Measurements from ENCODE around the gene PRKN. TPM values are rescaled to one million over a fixed set of nuclear protein-coding genes. Genes with fewer than 3 reads are reported as not detected.

Gene PRKN
- 0.15 and 0.97 TPM in 2 replicates for total RNA-seq

GRCh38 chr6:162727322-162728182 lies at the start of gene PRKN, which contains the start of gene PACRG:
Gene PRKN (minus strand): TSS chr6:162727766.
Gene PACRG (plus strand): TSS chr6:162727974.

Other genes starting within 250 kb of the PRKN start
- gene PACRG, start 208 bp upstream of the PRKN start, total RNA-seq: not detected in 2 replicates